ENCODE data around the gene PACS2.
"Not testable (repeated sequence)": the region's sequence is repeated elsewhere in the genome, so short reads cannot be mapped to it uniquely, and the experiment has no call there.

The PACS2 gene

GRCh38 chr14:105351920-105352851, 37.6 kb downstream of the PACS2 start:
- peak; percentile 63 for DNase-seq

GRCh38 chr14:105353136-105353535, 38.6 kb downstream of the PACS2 start:
- DNase-seq: no peak

- DNase-seq: no peak
Measured at GRCh38 chr14:105354541-105354940, 40.0 kb downstream of the PACS2 start.

GRCh38 chr14:105355049-105355575, 40.6 kb downstream of the PACS2 start:
- DNase-seq: no peak

- DNase-seq: no peak
Measured at GRCh38 chr14:105355850-105356604, 41.5 kb downstream of the PACS2 start.

GRCh38 chr14:105356927-105357326, 42.4 kb downstream of the PACS2 start:
- no peak for DNase-seq

- no peak for DNase-seq
Measured at GRCh38 chr14:105357626-105358025, 43.1 kb downstream of the PACS2 start.

GRCh38 chr14:105358140-105358846, 43.7 kb downstream of the PACS2 start:
- no peak for DNase-seq

GRCh38 chr14:105358943-105359342, 44.4 kb downstream of the PACS2 start:
- DNase-seq: no peak

GRCh38 chr14:105361412-105361811, 46.9 kb downstream of the PACS2 start:
- not testable (repeated sequence) for DNase-seq

GRCh38 chr14:105363847-105364708, 49.5 kb downstream of the PACS2 start:
- DNase-seq: no peak

- DNase-seq: no peak
Measured at GRCh38 chr14:105365101-105365500, 50.6 kb downstream of the PACS2 start.

GRCh38 chr14:105365681-105366080, 51.1 kb downstream of the PACS2 start:
- no peak for DNase-seq

GRCh38 chr14:105366386-105367074, 52.0 kb downstream of the PACS2 start:
- DNase-seq: no peak

- DNase-seq: no peak
Measured at GRCh38 chr14:105367116-105368031, 52.8 kb downstream of the PACS2 start.

GRCh38 chr14:105368032-105368417, 53.5 kb downstream of the PACS2 start:
- no peak for DNase-seq

- DNase-seq: no peak
Measured at GRCh38 chr14:105368426-105368825, 53.9 kb downstream of the PACS2 start.

- DNase-seq: no peak
Measured at GRCh38 chr14:105368910-105369652, 54.5 kb downstream of the PACS2 start.

- DNase-seq: no peak
Measured at GRCh38 chr14:105369653-105370040, 55.1 kb downstream of the PACS2 start.

- DNase-seq: no peak
Measured at GRCh38 chr14:105374389-105374788, 59.8 kb downstream of the PACS2 start.
